Measurements from ENCODE around the gene LMBR1.
"Not testable (repeated sequence)": the region's sequence is repeated elsewhere in the genome, so short reads cannot be mapped to it uniquely, and the experiment has no call there.

The LMBR1 gene

GRCh38 chr7:156651474-156651873 lies 241.5 kb downstream of the LMBR1 start:
- DNase-seq: no peak

DNA sequence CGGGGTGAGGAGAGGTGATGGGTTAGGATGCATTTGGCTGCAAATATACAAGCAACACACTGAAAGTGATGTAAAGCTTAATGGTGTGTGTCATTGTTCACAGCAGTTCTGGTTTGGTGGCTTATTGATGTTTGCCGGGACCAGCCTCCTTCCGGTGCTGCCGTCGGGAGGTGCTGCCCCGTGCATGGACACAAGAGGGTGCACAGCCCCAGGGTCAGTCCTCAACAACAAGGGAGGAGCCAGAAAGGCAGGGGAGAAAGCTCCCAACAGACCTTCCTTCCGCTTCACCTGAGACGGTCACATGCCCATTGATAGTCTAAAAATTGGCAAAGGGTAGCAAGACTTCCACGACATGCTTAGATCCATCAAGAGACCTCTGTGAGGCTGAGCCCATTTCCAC lies 242.9 kb downstream of the LMBR1 start:
- DNase-seq: no peak

- DNase-seq: not testable (repeated sequence)
These were observed 245.7 kb downstream of the LMBR1 start for GRCh38 chr7:156647330-156647729.

- no peak for DNase-seq
These were observed 250.5 kb downstream of the LMBR1 start for GRCh38 chr7:156642306-156643045.

DNA sequence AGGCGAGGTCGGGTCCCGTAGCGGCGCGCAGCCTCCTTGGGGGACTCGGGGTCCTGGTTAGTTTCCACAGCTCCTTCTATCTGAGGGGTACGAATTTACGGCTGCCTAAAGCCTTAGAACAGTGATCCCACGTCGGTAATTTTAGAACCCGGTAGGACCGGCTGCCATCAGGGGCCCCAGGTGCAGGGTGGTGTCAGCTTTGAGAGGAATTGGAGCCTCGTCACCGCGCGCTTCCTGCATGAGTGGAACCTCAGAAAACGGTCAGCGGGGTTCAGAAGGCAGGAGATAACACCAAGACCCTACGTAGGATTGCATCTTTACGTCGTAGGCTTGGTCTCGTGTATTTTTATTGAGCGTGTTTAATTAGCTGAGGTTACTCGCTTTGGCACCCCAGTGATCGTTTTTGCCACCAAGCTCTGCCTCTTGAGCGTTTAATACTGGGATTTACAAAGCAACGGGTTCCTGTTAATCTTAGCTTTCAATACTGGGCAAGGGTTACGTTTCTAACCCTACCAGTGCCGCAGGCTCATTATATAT lies 252.0 kb downstream of the LMBR1 start:
- peak; percentile 48 for DNase-seq

GRCh38 chr7:156640257-156640948 lies 252.6 kb downstream of the LMBR1 start, which contains the start of gene RNF32:
Gene RNF32 (plus strand): TSS chr7:156640774. CDS start chr7:156643878, 3,104 bp downstream.
- DNase-seq: peak; percentile 91

DNA sequence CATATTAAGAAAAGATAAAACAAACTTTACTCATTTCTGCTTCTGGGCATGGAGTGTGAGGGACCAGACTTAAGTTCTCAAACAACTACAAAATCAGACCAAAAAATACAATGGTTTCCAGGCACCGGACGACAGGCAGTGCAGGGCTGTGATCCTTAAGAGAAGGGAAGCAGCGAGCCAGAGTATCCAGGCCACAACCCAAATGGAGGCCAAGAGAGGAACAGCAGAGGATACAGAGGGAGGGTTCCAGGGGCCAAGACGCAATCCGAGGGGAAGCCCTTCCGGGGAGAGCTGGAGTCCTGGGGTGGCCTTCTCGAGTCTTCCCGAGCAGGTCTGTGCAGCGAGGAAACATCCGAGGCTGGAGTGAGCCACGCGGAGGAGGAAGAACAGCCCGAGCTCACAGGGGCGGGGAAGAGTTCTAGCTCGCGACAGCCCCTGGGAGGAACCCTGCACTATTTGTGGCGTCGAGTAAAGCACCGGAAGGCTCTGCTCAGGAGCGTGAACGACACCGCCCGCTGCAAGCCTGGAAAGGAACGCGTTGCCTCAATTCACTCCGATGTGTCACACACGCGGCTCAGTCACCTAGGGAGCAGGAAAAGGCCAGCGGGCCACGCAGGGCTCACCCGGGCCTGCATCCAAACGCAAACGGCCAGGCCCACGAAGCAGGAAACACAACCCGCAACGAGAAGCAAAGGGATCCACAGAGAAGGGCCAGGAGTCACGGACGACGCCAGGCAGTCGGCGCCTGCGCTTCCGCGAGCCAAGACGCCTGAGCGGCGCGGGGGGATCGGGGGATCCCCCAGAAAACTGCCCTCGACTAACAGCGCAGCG lies 253.3 kb downstream of the LMBR1 start:
- no peak for DNase-seq

GRCh38 chr7:156638443-156639077 lies 254.4 kb downstream of the LMBR1 start:
- DNase-seq: no peak

- not testable (repeated sequence) for DNase-seq
These were observed 255.9 kb downstream of the LMBR1 start for GRCh38 chr7:156637093-156637492.

GRCh38 chr7:156635529-156636385 lies 257.2 kb downstream of the LMBR1 start:
- DNase-seq: no peak

DNA sequence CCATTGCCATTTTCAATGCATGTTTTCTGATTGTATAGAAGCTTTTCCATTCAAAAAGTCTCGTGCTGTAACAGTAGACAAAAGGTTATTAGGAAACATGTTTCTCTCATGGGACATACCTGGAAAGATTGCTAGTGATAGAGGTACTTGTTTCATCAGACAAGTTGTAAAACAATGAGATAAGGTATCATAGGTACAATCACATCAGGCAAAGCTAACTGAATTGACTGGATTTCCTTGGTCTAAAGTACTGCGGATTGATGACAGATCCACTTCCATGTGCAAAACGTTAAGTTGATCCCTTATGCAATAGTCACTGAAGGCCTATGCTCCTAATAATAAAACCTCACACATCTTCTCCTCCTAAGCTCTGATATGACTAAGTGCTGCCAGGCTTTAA lies 258.9 kb downstream of the LMBR1 start:
- no peak for DNase-seq

- no peak for DNase-seq
These were observed 263.1 kb downstream of the LMBR1 start for GRCh38 chr7:156629873-156630272.

DNA sequence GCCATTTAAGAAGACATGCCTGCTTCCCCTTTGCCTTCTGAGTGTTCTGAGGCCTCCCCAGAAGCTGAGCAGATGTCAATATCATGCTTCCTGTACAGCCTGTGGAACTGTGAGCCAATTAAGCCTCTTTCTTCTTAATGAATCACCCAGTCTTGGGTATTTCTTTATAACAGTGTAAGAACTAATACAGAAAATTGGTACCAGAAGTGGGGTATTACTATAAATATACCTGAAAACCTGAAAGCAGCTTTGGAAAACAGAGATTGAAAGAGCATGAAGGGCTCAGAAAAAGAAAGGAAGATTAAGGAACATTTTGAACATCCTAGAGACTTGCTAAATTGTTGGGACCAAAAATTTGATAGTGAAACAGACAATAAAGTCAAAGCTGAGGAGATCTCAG lies 264.4 kb downstream of the LMBR1 start:
- no peak for DNase-seq
